SK-N-SH treated with all-trans-retinoic acid at 6 μM for 48 hours (cell line): Measurements from ENCODE around the gene TMEM87A.

ENCODE experiments used
- ATAC-seq: fragments of 200-7000 bp; cut with Tn5 transposase; 3 replicates; pipeline ENCODE4 v1.9.1; 2020; ENCODE audit warnings: mild to moderate bottlenecking, moderate library complexity
- CREB5 ChIP-seq: fragments of 250-450 bp; sonication (Bioruptor Pico); IDR thresholded peaks from 2 replicates; pipeline ENCODE4 v1.5.1; 2020; ENCODE audit warnings: low read depth, mild to moderate bottlenecking, moderate library complexity
- CSDC2 ChIP-seq: fragments of 250-450 bp; sonication (Bioruptor Pico); IDR thresholded peaks from 2 replicates; pipeline ENCODE4 v1.5.0; 2020; ENCODE audit warnings: mild to moderate bottlenecking, moderate library complexity
- GLIS3 ChIP-seq: fragments of 250-450 bp; sonication (Bioruptor Pico); IDR thresholded peaks from 2 replicates; pipeline ENCODE4 v1.5.0; 2020; ENCODE audit warnings: mild to moderate bottlenecking, moderate library complexity
- ISL1 ChIP-seq: fragments of 250-450 bp; sonication (Bioruptor Pico); IDR thresholded peaks from 2 replicates; pipeline ENCODE4 v2.1.2; 2022; ENCODE audit warnings: mild to moderate bottlenecking, moderate library complexity
- OSR1 ChIP-seq: fragments of 250-450 bp; sonication (Bioruptor Pico); IDR thresholded peaks from 2 replicates; pipeline ENCODE4 v1.8.0; 2022; ENCODE audit warnings: moderate library complexity, mild to moderate bottlenecking, inconsistent platforms
- PATZ1 ChIP-seq: fragments of 250-450 bp; sonication (Bioruptor Pico); IDR thresholded peaks from 2 replicates; pipeline ENCODE4 v1.8.0; 2020; ENCODE audit warnings: mild to moderate bottlenecking, moderate library complexity, borderline replicate concordance
- POU6F1 ChIP-seq: fragments of 250-450 bp; sonication (Bioruptor Pico); IDR thresholded peaks from 2 replicates; pipeline ENCODE4 v1.8.0; 2021; ENCODE audit warnings: low read depth, mild to moderate bottlenecking, moderate library complexity, borderline replicate concordance
- RARB ChIP-seq: fragments of 250-450 bp; sonication (Bioruptor Pico); IDR thresholded peaks from 2 replicates; pipeline ENCODE4 v1.8.0; 2021; ENCODE audit warnings: mild to moderate bottlenecking, moderate library complexity
- SNAI2 ChIP-seq: fragments of 250-450 bp; sonication (Bioruptor Pico); IDR thresholded peaks from 2 replicates; pipeline ENCODE4 v1.5.0; 2020; ENCODE audit warnings: mild to moderate bottlenecking, moderate library complexity
- TCF4 ChIP-seq: fragments of 250-450 bp; sonication (Bioruptor Pico); IDR thresholded peaks from 2 replicates; pipeline ENCODE4 v1.8.0; 2021; ENCODE audit warnings: mild to moderate bottlenecking, moderate library complexity, borderline replicate concordance
- TSHZ2 ChIP-seq: fragments of 250-450 bp; sonication (Bioruptor Pico); IDR thresholded peaks from 2 replicates; pipeline ENCODE4 v1.5.0; 2020; ENCODE audit warnings: mild to moderate bottlenecking, moderate library complexity
- ZC3H10 ChIP-seq: fragments of 250-450 bp; sonication (Bioruptor Pico); IDR thresholded peaks from 2 replicates; pipeline ENCODE4 v1.5.1; 2021; ENCODE audit warnings: mild to moderate bottlenecking, moderate library complexity
- ZFP3 ChIP-seq: fragments of 250-450 bp; sonication (Bioruptor Pico); IDR thresholded peaks from 2 replicates; pipeline ENCODE4 v1.5.0; 2020; ENCODE audit warnings: mild to moderate bottlenecking, moderate library complexity
- ZFP30 ChIP-seq: fragments of 450-650 bp; formaldehyde crosslinking; IDR thresholded peaks from 2 replicates; pipeline ENCODE4 v1.5.0; 2022; ENCODE audit warnings: mild to moderate bottlenecking, moderate library complexity
- ZNF565 ChIP-seq: fragments of 450-650 bp; formaldehyde crosslinking; conservative IDR thresholded peaks from 2 replicates; pipeline ENCODE4 v1.5.0; 2020; ENCODE audit warnings: low read depth, mild to moderate bottlenecking, moderate library complexity
- ZNF8 ChIP-seq: fragments of 450-650 bp; formaldehyde crosslinking; IDR thresholded peaks from 2 replicates; pipeline ENCODE4 v1.5.0; 2020; ENCODE audit warnings: mild to moderate bottlenecking, moderate library complexity

Gene TMEM87A

GRCh38 chr15:42193383-42193782, 79.8 kb downstream of the TMEM87A start:
- ATAC-seq = no peak
- TF ChIP-seq PATZ1 (CRISPR knock-in tag) (no peak), ISL1 (CRISPR knock-in tag) (no peak), GLIS3 (CRISPR knock-in tag) (no peak), ZNF565 (CRISPR knock-in tag) (no peak), ZC3H10 (CRISPR knock-in tag) (no peak), POU6F1 (no peak), ZFP30 (no peak)

- no peak for ATAC-seq
- no peak for TF ChIP-seq ZFP30
- no peak for TF ChIP-seq ISL1 (CRISPR knock-in tag)
- TF ChIP-seq PATZ1 (CRISPR knock-in tag) = no peak
- no peak for TF ChIP-seq ZNF565 (CRISPR knock-in tag)
- TF ChIP-seq CSDC2 (CRISPR knock-in tag) = no peak
- TF ChIP-seq GLIS3 (CRISPR knock-in tag) = no peak
- TF ChIP-seq ZNF8 (CRISPR knock-in tag) = no peak
- TF ChIP-seq OSR1 (CRISPR knock-in tag) = no peak
- no peak for TF ChIP-seq ZC3H10 (CRISPR knock-in tag)
- TF ChIP-seq SNAI2 (CRISPR knock-in tag) = no peak
- no peak for TF ChIP-seq POU6F1
- TF ChIP-seq TCF4 (CRISPR knock-in tag) = no peak
- TF ChIP-seq CREB5 (CRISPR knock-in tag) = no peak
- no peak for TF ChIP-seq ZFP3
- no peak for TF ChIP-seq TSHZ2 (CRISPR knock-in tag)
- no peak for TF ChIP-seq RARB
These were observed 81.5 kb downstream of the TMEM87A start for GRCh38 chr15:42191610-42192346.

- TF ChIP-seq PATZ1 (CRISPR knock-in tag) = no peak
- no peak for ATAC-seq
These were observed 82.9 kb downstream of the TMEM87A start for GRCh38 chr15:42190370-42190769.
